ENCODE results near the gene ZNF350.

- TF ChIP-seq CTCF (IDR thresholded peaks at IDR 0.05): no peak
- TF ChIP-seq POLR2A (IDR thresholded peaks at IDR 0.05): no peak
These were observed 15.9 kb downstream of the ZNF350 start for GRCh38 chr19:51970718-51971117.
